HEK293 (cell line): ENCODE results near the gene TBC1D20.

Source experiments
- KLF10 ChIP-seq: fragments of 450-650 bp; IDR thresholded peaks from 2 replicates; pipeline ENCODE4 v1.5.1; 2018; ENCODE audit warnings: missing biosample characterization, mild to moderate bottlenecking, missing genetic modification characterization
- ZNF292 ChIP-seq: fragments of 450-650 bp; formaldehyde crosslinking; IDR thresholded peaks from 2 replicates; pipeline ENCODE4 v1.5.1; 2016; ENCODE audit warnings: low read depth, missing biosample characterization, missing genetic modification characterization, borderline replicate concordance
- TF ChIP-seq, protein P1 (sequence below): fragments of 450-650 bp; formaldehyde crosslinking; IDR thresholded peaks from 2 replicates; pipeline ENCODE4 v1.5.1; 2016; ENCODE audit warnings: missing biosample characterization, missing genetic modification characterization
- TF ChIP-seq, protein P2 (sequence below): fragments of 450-650 bp; formaldehyde crosslinking; IDR thresholded peaks from 2 replicates; pipeline ENCODE4 v1.5.1; 2016; ENCODE audit warnings: missing biosample characterization, missing genetic modification characterization
- TF ChIP-seq, protein P3 (sequence below): fragments of 450-650 bp; formaldehyde crosslinking; IDR thresholded peaks from 2 replicates; pipeline ENCODE4 v1.5.1; 2016; ENCODE audit warnings: missing biosample characterization, missing genetic modification characterization

- TF ChIP-seq ZNF292 (tag by site-specific recombination) (no peak), KLF10 (tag by site-specific recombination) (no peak)
- TF ChIP-seq, protein P1, sequence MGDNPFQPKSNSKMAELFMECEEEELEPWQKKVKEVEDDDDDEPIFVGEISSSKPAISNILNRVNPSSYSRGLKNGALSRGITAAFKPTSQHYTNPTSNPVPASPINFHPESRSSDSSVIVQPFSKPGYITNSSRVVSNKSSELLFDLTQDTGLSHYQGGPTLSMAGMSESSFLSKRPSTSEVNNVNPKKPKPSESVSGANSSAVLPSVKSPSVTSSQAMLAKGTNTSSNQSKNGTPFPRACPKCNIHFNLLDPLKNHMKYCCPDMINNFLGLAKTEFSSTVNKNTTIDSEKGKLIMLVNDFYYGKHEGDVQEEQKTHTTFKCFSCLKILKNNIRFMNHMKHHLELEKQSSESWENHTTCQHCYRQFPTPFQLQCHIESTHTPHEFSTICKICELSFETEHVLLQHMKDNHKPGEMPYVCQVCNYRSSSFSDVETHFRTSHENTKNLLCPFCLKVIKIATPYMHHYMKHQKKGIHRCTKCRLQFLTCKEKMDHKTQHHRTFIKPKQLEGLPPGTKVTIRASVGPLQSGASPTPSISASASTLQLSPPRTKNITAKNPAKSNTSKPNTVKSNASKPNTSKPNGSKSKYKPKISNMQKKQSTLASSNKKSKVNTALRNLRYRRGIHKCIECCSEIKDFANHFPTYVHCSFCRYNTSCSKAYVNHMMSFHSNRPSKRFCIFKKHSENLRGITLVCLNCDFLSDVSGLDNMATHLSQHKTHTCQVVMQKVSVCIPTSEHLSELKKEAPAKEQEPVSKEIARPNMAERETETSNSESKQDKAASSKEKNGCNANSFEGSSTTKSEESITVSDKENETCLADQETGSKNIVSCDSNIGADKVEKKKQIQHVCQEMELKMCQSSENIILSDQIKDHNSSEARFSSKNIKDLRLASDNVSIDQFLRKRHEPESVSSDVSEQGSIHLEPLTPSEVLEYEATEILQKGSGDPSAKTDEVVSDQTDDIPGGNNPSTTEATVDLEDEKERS (tag by site-specific recombination), result no peak
- TF ChIP-seq, protein P2, sequence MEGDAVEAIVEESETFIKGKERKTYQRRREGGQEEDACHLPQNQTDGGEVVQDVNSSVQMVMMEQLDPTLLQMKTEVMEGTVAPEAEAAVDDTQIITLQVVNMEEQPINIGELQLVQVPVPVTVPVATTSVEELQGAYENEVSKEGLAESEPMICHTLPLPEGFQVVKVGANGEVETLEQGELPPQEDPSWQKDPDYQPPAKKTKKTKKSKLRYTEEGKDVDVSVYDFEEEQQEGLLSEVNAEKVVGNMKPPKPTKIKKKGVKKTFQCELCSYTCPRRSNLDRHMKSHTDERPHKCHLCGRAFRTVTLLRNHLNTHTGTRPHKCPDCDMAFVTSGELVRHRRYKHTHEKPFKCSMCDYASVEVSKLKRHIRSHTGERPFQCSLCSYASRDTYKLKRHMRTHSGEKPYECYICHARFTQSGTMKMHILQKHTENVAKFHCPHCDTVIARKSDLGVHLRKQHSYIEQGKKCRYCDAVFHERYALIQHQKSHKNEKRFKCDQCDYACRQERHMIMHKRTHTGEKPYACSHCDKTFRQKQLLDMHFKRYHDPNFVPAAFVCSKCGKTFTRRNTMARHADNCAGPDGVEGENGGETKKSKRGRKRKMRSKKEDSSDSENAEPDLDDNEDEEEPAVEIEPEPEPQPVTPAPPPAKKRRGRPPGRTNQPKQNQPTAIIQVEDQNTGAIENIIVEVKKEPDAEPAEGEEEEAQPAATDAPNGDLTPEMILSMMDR (tag by site-specific recombination), result no peak
- TF ChIP-seq, protein P3, sequence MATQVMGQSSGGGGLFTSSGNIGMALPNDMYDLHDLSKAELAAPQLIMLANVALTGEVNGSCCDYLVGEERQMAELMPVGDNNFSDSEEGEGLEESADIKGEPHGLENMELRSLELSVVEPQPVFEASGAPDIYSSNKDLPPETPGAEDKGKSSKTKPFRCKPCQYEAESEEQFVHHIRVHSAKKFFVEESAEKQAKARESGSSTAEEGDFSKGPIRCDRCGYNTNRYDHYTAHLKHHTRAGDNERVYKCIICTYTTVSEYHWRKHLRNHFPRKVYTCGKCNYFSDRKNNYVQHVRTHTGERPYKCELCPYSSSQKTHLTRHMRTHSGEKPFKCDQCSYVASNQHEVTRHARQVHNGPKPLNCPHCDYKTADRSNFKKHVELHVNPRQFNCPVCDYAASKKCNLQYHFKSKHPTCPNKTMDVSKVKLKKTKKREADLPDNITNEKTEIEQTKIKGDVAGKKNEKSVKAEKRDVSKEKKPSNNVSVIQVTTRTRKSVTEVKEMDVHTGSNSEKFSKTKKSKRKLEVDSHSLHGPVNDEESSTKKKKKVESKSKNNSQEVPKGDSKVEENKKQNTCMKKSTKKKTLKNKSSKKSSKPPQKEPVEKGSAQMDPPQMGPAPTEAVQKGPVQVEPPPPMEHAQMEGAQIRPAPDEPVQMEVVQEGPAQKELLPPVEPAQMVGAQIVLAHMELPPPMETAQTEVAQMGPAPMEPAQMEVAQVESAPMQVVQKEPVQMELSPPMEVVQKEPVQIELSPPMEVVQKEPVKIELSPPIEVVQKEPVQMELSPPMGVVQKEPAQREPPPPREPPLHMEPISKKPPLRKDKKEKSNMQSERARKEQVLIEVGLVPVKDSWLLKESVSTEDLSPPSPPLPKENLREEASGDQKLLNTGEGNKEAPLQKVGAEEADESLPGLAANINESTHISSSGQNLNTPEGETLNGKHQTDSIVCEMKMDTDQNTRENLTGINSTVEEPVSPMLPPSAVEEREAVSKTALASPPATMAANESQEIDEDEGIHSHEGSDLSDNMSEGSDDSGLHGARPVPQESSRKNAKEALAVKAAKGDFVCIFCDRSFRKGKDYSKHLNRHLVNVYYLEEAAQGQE, result no peak
Observed at GRCh38 chr20:507761-508332, 45.5 kb upstream of the TBC1D20 start.
